GM19438 (cell line): ENCODE measurements around the gene CDK13.
A peak's percentile ranks its signal among the peaks of the same experiment; 100 is the strongest.

Experiments used
- ATAC-seq: cut with Tn5 transposase; IDR thresholded peaks from one replicate; pipeline ENCODE4 v1.9.1; 2021; ENCODE audit warnings: low read depth; ENCODE audit not compliant: unreplicated experiment

CDK13 gene

GRCh38 chr7:40008223-40008815 is 58.3 kb downstream of the CDK13 start:
- ATAC-seq = no peak

GRCh38 chr7:40009301-40009700 is 59.2 kb downstream of the CDK13 start:
- no peak for ATAC-seq

- no peak for ATAC-seq
Measured at GRCh38 chr7:40014376-40014775, 64.3 kb downstream of the CDK13 start.

- peak; percentile 91 for ATAC-seq
Measured at GRCh38 chr7:40015790-40016296, 65.8 kb downstream of the CDK13 start.

- no peak for ATAC-seq
Measured at GRCh38 chr7:40019558-40019957, 69.5 kb downstream of the CDK13 start.

- no peak for ATAC-seq
Measured at GRCh38 chr7:40024048-40024447, 74.0 kb downstream of the CDK13 start.

- no peak for ATAC-seq
Measured at GRCh38 chr7:40024841-40025240, 74.8 kb downstream of the CDK13 start.

GRCh38 chr7:40027545-40027944 is 77.5 kb downstream of the CDK13 start:
- ATAC-seq = no peak

- no peak for ATAC-seq
Measured at GRCh38 chr7:40033826-40034225, 83.8 kb downstream of the CDK13 start.

GRCh38 chr7:40041456-40041855 is 91.4 kb downstream of the CDK13 start:
- ATAC-seq = no peak

- no peak for ATAC-seq
Measured at GRCh38 chr7:40043164-40043563, 93.1 kb downstream of the CDK13 start.

GRCh38 chr7:40047661-40048060 is 97.6 kb downstream of the CDK13 start:
- ATAC-seq = no peak

- ATAC-seq = no peak
Measured at GRCh38 chr7:40057292-40057691, 107.2 kb downstream of the CDK13 start.

- ATAC-seq = no peak
Measured at GRCh38 chr7:40058026-40058425, 108.0 kb downstream of the CDK13 start.

GRCh38 chr7:40058636-40059035 is 108.6 kb downstream of the CDK13 start:
- ATAC-seq = no peak

GRCh38 chr7:40059057-40059456 is 109.0 kb downstream of the CDK13 start:
- no peak for ATAC-seq

GRCh38 chr7:40072268-40072667 is 122.2 kb downstream of the CDK13 start:
- ATAC-seq = no peak

GRCh38 chr7:40073239-40073638 is 123.2 kb downstream of the CDK13 start:
- ATAC-seq = no peak

GRCh38 chr7:40077849-40078248 is 127.8 kb downstream of the CDK13 start:
- ATAC-seq = no peak

GRCh38 chr7:40092182-40092581 is 142.1 kb downstream of the CDK13 start:
- no peak for ATAC-seq

GRCh38 chr7:40093631-40094350 is 143.7 kb downstream of the CDK13 start:
- ATAC-seq = no peak

- no peak for ATAC-seq
Measured at GRCh38 chr7:40095230-40095629, 145.2 kb downstream of the CDK13 start.
